Body of pancreas (tissue), 4 donors: ENCODE measurements around the gene HSD17B14. TPM values are rescaled to one million over a fixed set of nuclear protein-coding genes. Genes with fewer than 3 reads are reported as not detected.
"Not testable (repeated sequence)": the region's sequence is repeated elsewhere in the genome, so short reads cannot be mapped to it uniquely, and the experiment has no call there.

Experiments
- ATAC-seq: fragments of 150-250 bp; one replicate; pipeline ENCODE4 v1.9.1; 2016
- DNase-seq, 4 donors: peaks; one replicate each; pipeline ENCODE4 v3.0.0-alpha.2; 2019
- H3K27ac ChIP-seq, 4 donors: fragments of 200-600 bp; sonication (generic); 1 replicate in 3 of 4; 2 replicates in 1 of 4; pipeline versions ENCODE4 v1.5.1 to v1.6.1; 2016 to 2019; ENCODE audit warnings: mild to moderate bottlenecking in 1 of 4, mixed read lengths in 1 of 4, moderate library complexity in 1 of 4
- H3K27me3 ChIP-seq, 2 donors: fragments of 200-600 bp; sonication (generic); one replicate each; pipeline ENCODE4 v1.6.0; 2016; ENCODE audit warnings: mild to moderate bottlenecking in 1 of 2
- H3K36me3 ChIP-seq, 2 donors: fragments of 200-600 bp; sonication (generic); replicated peaks in 1 of 2; 2 replicates each; pipeline ENCODE4 v1.5.1; 2016; ENCODE audit warnings: low read depth in 2 of 2; ENCODE audit not compliant: insufficient read depth in 1 of 2
- H3K4me1 ChIP-seq: fragments of 200-600 bp; sonication (generic); one replicate; pipeline ENCODE4 v1.6.0; 2016
- H3K4me3 ChIP-seq, 2 donors: fragments of 200-600 bp; sonication (generic); 1 replicate in 1 of 2; 2 replicates in 1 of 2; pipeline ENCODE4 v1.5.1; 2016 to 2019
- H3K9me3 ChIP-seq, 3 donors: fragments of 200-600 bp; sonication (generic); 1 replicate in 2 of 3; 2 replicates in 1 of 3; pipeline ENCODE4 v1.5.1; 2016
- POLR2A ChIP-seq, 3 donors: fragments of 450-650 bp; IDR thresholded peaks; one replicate each; pipeline ENCODE4 v1.6.1; 2016; ENCODE audit warnings: antibody characterized with exemption in 3 of 3, mild to moderate bottlenecking in 2 of 3
- WGBS, 2 donors: methylation state at CpG; one replicate each; pipeline ENCODE4 v1.1.5; 2017; 5-methylcytosine and 5-hydroxymethylcytosine counted together
- intact Hi-C: fragments of 100-400 bp; cut with DNase I; formaldehyde crosslinking; loops from one replicate; pipeline ENCODE4 v1.15.1; 2023
- total RNA-seq, 2 donors: library from RNA; depleted of rRNA; stranded (reverse); fragments of >200 nt; gene quantifications; one replicate each; pipeline ENCODE4 v1.1.0, GENCODE V29; 2016
- TF ChIP-seq, protein P1 (sequence below), 7 experiments: fragments of 450-650 bp in 4 of 7; fragments of 200-600 bp in 3 of 7; sonication (generic) in 3 of 7; IDR thresholded peaks; one replicate each; pipeline ENCODE4 v1.5.1; 2016 to 2019; ENCODE audit warnings: antibody characterized with exemption in 7 of 7

HSD17B14 gene
- total RNA-seq, 2 donors from 2014 or later = 2.1 to 3.3 TPM

DNA sequence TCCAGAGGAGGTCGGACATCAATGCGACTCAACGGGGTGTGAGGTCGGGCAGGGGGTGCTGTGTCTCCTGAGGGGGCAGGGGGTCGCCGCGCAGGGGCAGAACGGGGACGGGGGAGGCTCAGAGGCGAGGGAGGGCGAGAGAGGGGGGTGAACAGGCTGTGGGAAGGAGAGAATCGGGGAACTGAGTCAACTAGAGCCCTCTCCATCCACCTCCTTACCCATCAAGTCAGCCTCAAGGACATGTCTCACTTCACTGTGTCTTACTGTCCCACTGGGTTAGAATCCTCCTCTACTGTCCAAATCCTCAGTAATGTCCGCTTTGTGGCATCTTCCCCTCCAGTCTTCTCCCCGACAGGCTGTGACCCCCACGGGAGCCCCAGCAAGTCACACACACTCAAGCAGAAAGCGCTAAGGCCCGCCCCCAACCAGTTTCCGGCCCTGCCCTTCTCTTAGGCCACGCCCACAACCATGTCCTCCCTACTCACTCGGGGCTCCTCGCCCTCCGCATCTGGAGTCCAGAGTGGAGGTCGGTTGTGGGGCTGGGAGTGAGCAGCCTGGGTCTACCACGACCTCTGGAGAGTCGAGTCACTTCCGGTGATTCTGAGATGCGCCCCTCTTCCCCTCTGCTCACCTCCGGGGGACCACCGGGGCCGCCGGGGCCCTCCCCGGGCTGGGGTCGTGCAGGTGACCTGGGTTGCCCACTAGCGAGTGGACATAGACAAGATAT, 22.9 kb upstream of the HSD17B14 start:
- H3K4me1 ChIP-seq = no peaks in the 10 kb centered on the region
- no peak overlapping the region for H3K4me3 ChIP-seq
- ATAC-seq (peak; percentile 62), DNase-seq (peak; percentile 69 to 88 (median 74))
- H3K9me3 ChIP-seq = no peaks in the 10 kb centered on the region
- no peaks in the 10 kb centered on the region for H3K36me3 ChIP-seq
- intact Hi-C loops = no loop called here
- TF ChIP-seq, protein P1, sequence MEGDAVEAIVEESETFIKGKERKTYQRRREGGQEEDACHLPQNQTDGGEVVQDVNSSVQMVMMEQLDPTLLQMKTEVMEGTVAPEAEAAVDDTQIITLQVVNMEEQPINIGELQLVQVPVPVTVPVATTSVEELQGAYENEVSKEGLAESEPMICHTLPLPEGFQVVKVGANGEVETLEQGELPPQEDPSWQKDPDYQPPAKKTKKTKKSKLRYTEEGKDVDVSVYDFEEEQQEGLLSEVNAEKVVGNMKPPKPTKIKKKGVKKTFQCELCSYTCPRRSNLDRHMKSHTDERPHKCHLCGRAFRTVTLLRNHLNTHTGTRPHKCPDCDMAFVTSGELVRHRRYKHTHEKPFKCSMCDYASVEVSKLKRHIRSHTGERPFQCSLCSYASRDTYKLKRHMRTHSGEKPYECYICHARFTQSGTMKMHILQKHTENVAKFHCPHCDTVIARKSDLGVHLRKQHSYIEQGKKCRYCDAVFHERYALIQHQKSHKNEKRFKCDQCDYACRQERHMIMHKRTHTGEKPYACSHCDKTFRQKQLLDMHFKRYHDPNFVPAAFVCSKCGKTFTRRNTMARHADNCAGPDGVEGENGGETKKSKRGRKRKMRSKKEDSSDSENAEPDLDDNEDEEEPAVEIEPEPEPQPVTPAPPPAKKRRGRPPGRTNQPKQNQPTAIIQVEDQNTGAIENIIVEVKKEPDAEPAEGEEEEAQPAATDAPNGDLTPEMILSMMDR (IDR thresholded peaks at IDR 0.05) = no peak
- no peak for TF ChIP-seq POLR2A (IDR thresholded peaks at IDR 0.05)
- H3K27ac ChIP-seq = peak overlapping the region; percentile 1 to 84 (median 74)
- H3K27me3 ChIP-seq = no peaks in the 10 kb centered on the region
- 45 to 53% methylated on average over 22 to 31 of the region's 34 CpGs for WGBS, 2 donors

DNA sequence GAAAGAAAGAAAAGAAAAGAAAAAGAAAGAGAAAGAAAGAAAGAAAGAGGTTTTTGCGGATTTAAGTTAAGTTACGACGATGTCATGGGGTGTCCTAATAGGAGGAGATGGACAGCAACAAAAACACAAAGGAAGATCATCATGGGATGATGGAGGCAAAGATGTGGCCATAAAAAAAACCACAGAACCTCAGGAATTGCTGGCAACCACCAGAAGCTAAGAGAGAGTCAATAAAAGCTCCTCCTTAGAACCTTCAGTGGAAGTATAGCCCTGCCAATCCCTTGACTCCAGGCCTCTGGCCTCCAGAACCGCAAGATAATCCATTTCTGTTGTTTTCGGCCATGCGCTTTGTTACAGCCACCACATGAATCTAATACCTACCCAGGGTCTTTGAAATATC, 20.6 kb upstream of the HSD17B14 start:
- no peak for DNase-seq
- Histone ChIP-seq H3K27me3 (no peaks in the 10 kb centered on the region), H3K4me1 (no peaks in the 10 kb centered on the region), H3K36me3 (no peaks in the 10 kb centered on the region), H3K9me3 (no peaks in the 10 kb centered on the region), H3K27ac (no peak overlapping the region), H3K4me3 (no peak overlapping the region)
- TF ChIP-seq POLR2A (IDR thresholded peaks at IDR 0.05) = no peak
- TF ChIP-seq, protein P1 (IDR thresholded peaks at IDR 0.05) = no peak
- intact Hi-C loops = no loop called here
- no peak for ATAC-seq
- 86 to 88% methylated on average over 6 of the region's 6 CpGs for WGBS, 2 donors

DNA sequence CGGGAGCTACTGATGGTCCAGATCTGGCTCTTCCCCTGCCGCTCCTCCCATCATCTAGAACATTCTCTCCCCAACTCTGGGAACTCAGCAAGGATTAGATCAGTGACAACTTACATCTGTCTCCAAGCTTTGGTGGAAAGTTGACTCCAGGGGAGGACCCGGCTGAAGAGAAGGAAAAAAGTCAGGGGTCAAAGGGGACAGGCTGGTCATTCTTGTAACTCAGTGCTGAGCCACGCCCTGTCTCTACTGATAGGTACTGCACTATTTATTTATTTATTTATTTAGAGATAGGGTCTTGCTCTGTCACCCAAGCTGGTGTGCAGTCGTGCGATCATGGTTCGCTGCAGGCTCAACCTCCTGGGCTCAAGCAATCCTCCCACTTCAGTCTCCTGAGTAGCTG, 17.8 kb upstream of the HSD17B14 start:
- WGBS, 2 donors = 85 to 86% methylated on average over 7 of the region's 7 CpGs
- no peaks in the 10 kb centered on the region for H3K36me3 ChIP-seq
- H3K9me3 ChIP-seq = no peaks in the 10 kb centered on the region
- TF ChIP-seq, protein P1 (IDR thresholded peaks at IDR 0.05) = no peak
- TF ChIP-seq POLR2A (IDR thresholded peaks at IDR 0.05) = no peak
- intact Hi-C loops = no loop called here
- no peak overlapping the region for H3K4me3 ChIP-seq
- ATAC-seq = no peak
- H3K27ac ChIP-seq = no peak overlapping the region
- H3K4me1 ChIP-seq = no peaks in the 10 kb centered on the region
- no peak for DNase-seq
- H3K27me3 ChIP-seq = no peaks in the 10 kb centered on the region

DNA sequence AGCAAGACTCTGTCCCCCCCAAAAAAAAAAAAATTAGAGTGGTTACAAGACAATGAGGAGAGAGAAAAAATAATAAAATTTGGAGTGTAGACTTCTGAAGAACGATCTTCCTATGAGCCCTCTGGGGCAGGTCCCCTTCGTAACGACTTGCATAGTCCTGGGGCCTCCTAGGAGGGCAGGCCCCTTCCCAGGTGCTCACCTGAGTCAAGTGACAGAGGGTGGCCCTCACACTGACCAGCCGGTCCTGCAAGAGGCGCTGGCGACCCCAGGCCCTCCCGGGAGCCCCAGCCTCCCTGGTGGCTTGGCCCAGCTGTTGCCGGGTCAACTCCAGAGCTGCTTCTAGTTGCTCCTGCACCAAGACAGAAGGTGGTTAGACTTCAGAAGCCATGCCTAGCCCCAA, 17.2 kb upstream of the HSD17B14 start:
- TF ChIP-seq, protein P1 (IDR thresholded peaks at IDR 0.05) = no peak
- no peak for TF ChIP-seq POLR2A (IDR thresholded peaks at IDR 0.05)
- no peaks in the 10 kb centered on the region for H3K36me3 ChIP-seq
- 90 to 93% methylated on average over 3 to 8 of the region's 8 CpGs for WGBS, 2 donors
- no peak overlapping the region for H3K27ac ChIP-seq
- H3K4me1 ChIP-seq = no peaks in the 10 kb centered on the region
- no peak for ATAC-seq
- DNase-seq = no peak
- H3K4me3 ChIP-seq = no peak overlapping the region
- H3K27me3 ChIP-seq = no peaks in the 10 kb centered on the region
- H3K9me3 ChIP-seq = no peaks in the 10 kb centered on the region
- intact Hi-C loops = no loop called here

DNA sequence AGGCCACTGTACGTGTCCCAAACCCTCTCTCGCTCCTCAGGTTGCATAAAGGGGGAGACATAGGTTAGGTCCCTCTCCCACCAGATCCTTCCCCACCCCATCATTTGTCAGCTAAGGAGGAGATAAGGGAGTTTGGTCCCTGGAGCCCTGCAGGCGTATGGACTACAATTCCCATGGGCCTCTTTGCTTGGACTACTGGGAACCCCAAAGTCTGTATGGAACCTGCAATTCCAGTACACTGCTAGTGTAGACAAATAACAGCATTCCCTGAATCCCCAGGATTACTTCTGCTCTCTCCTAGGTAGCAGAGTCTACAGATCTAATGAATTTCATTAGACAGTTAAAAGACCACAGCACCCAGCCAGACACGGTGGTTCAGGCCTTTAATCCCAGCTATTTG, 16.0 kb upstream of the HSD17B14 start:
- 95 to 100% methylated on average over 1 to 4 of the region's 4 CpGs for WGBS, 2 donors
- ATAC-seq = no peak
- no peaks in the 10 kb centered on the region for H3K27me3 ChIP-seq
- no peaks in the 10 kb centered on the region for H3K9me3 ChIP-seq
- no peak for TF ChIP-seq POLR2A (IDR thresholded peaks at IDR 0.05)
- TF ChIP-seq, protein P1 (IDR thresholded peaks at IDR 0.05) = no peak
- H3K4me1 ChIP-seq = no peaks in the 10 kb centered on the region
- no peak for DNase-seq
- no peak overlapping the region for H3K27ac ChIP-seq
- H3K36me3 ChIP-seq = no peaks in the 10 kb centered on the region
- intact Hi-C loops = no loop called here
- H3K4me3 ChIP-seq = no peak overlapping the region

DNA sequence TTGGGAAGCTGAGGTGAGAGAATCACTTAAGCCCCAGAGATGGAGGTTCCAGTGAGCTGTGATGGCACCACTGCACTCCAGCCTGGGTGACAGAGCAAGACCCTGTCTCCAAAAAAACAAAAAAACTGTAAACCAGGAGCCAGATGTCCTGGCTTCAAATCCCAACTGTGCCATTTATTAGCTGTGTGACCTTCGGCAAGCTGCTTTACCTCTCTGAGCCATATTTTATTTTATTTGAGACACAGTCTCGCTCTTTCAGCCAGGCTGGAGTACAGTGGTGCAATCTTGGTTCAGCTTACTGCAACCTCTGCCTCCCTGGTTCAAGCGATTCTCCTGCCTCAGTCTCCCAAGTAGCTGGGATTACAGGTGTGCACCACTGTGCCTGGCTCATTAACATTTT, 10.4 kb upstream of the HSD17B14 start:
- ATAC-seq, H3K27me3 ChIP-seq, H3K9me3 ChIP-seq, DNase-seq, H3K4me1 ChIP-seq, H3K27ac ChIP-seq, H3K36me3 ChIP-seq, intact Hi-C loops, H3K4me3 ChIP-seq: not testable (repeated sequence)
- 88 to 90% methylated on average over 3 of the region's 3 CpGs for WGBS, 2 donors
